ENCODE measurements around the gene RFESD. TPM values are rescaled to one million over a fixed set of nuclear protein-coding genes. Genes with fewer than 3 reads are reported as not detected.

RFESD gene
- total and polyA plus RNA-seq, 10 of the 15 experiments (the other 5 are each of a cell fraction or from before 2014, with no cell fraction given): 1.9 to 14.7 (median 4.9) TPM

- TF ChIP-seq, protein P1, sequence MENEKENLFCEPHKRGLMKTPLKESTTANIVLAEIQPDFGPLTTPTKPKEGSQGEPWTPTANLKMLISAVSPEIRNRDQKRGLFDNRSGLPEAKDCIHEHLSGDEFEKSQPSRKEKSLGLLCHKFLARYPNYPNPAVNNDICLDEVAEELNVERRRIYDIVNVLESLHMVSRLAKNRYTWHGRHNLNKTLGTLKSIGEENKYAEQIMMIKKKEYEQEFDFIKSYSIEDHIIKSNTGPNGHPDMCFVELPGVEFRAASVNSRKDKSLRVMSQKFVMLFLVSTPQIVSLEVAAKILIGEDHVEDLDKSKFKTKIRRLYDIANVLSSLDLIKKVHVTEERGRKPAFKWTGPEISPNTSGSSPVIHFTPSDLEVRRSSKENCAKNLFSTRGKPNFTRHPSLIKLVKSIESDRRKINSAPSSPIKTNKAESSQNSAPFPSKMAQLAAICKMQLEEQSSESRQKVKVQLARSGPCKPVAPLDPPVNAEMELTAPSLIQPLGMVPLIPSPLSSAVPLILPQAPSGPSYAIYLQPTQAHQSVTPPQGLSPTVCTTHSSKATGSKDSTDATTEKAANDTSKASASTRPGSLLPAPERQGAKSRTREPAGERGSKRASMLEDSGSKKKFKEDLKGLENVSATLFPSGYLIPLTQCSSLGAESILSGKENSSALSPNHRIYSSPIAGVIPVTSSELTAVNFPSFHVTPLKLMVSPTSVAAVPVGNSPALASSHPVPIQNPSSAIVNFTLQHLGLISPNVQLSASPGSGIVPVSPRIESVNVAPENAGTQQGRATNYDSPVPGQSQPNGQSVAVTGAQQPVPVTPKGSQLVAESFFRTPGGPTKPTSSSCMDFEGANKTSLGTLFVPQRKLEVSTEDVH (IDR thresholded peaks at IDR 0.05; ENCODE audit: low read depth, partially characterized antibody): no peak
- TF ChIP-seq SUPT20H (IDR thresholded peaks at IDR 0.05; ENCODE audit: borderline replicate concordance, control insufficient read depth, low read depth, low read length) (no peak), CHD1 (IDR thresholded peaks at IDR 0.05; ENCODE audit: low read depth, low read length) (no peak), YY1 (IDR thresholded peaks at IDR 0.05; ENCODE audit: low read depth, low read length) (no peak), ZNF24 (IDR thresholded peaks at IDR 0.05) (no peak), WRNIP1 (IDR thresholded peaks at IDR 0.05; ENCODE audit: borderline replicate concordance, low read depth, low read length) (no peak), NR2C1 (IDR thresholded peaks at IDR 0.05) (no peak), POLR2A (IDR thresholded peaks at IDR 0.05; ENCODE audit: low read depth, low read length) (no peak), GATAD2B (conservative IDR thresholded peaks at IDR 0.05; ENCODE audit: low read depth) (peak; percentile 79; the same call in 1 of the 2 replicates), TCF3 (IDR thresholded peaks at IDR 0.05; ENCODE audit: borderline replicate concordance, insufficient read depth, low read depth, low read length) (no peak), ZNF207 (IDR thresholded peaks at IDR 0.05; ENCODE audit: borderline replicate concordance) (no peak), EZH2 (IDR thresholded peaks at IDR 0.05; ENCODE audit: borderline replicate concordance, control insufficient read depth, low read depth, low read length) (no peak), TAF1 (IDR thresholded peaks at IDR 0.05; ENCODE audit: borderline replicate concordance, low read depth, low read length) (no peak), SPI1 (IDR thresholded peaks at IDR 0.05; ENCODE audit: borderline replicate concordance, insufficient read depth, low read depth, low read length) (peak; percentile 95), SREBF2 (IDR thresholded peaks at IDR 0.05; ENCODE audit: low read length) (no peak), KLF5 (IDR thresholded peaks at IDR 0.05; ENCODE audit: partially characterized antibody) (no peak), RB1 (IDR thresholded peaks at IDR 0.05; ENCODE audit: borderline replicate concordance) (no peak), MLLT1 (IDR thresholded peaks at IDR 0.05) (no peak), SMAD5 (IDR thresholded peaks at IDR 0.05; ENCODE audit: low read depth) (no peak), BCL11A (IDR thresholded peaks at IDR 0.05; ENCODE audit: low read depth, low read length) (peak; percentile 89), ZBED1 (IDR thresholded peaks at IDR 0.05; ENCODE audit: borderline replicate concordance) (peak; percentile 73; the same call in 1 of the 2 replicates), SIX5 (IDR thresholded peaks at IDR 0.05; ENCODE audit: low read depth, low read length, severe bottlenecking) (no peak), IRF4 (IDR thresholded peaks at IDR 0.05; ENCODE audit: low read depth, low read length) (peak; percentile 84; the same call in 1 of the 2 replicates), ESRRA (IDR thresholded peaks at IDR 0.05; ENCODE audit: low read length) (no peak), RCOR1 (conservative IDR thresholded peaks at IDR 0.05; ENCODE audit: low read depth, low read length) (no peak), CBX3 (IDR thresholded peaks at IDR 0.05; ENCODE audit: borderline replicate concordance, low read depth) (no peak)
- TF ChIP-seq, protein P2, sequence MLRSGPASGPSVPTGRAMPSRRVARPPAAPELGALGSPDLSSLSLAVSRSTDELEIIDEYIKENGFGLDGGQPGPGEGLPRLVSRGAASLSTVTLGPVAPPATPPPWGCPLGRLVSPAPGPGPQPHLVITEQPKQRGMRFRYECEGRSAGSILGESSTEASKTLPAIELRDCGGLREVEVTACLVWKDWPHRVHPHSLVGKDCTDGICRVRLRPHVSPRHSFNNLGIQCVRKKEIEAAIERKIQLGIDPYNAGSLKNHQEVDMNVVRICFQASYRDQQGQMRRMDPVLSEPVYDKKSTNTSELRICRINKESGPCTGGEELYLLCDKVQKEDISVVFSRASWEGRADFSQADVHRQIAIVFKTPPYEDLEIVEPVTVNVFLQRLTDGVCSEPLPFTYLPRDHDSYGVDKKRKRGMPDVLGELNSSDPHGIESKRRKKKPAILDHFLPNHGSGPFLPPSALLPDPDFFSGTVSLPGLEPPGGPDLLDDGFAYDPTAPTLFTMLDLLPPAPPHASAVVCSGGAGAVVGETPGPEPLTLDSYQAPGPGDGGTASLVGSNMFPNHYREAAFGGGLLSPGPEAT (IDR thresholded peaks at IDR 0.05; ENCODE audit: low read depth): peak; percentile 97
These were observed 31.5 kb upstream of the RFESD start (continued) for GRCh38 chr5:95615164-95615467.

Data from GM12878 (cell line).